GM11168 (cell line): ENCODE results near the gene GASK1A.

Experiments
- in situ Hi-C: fragments of 300-500 bp; cut with MboI; formaldehyde crosslinking; loops from one replicate; pipeline ENCODE4 v1.12.0; 2022; ENCODE audit warnings: low sequenced_read_pairs; ENCODE audit not compliant: unreplicated experiment

GASK1A gene

GRCh38 chr3:43011638-43012037 lies 32.5 kb downstream of the GASK1A start:
- in situ Hi-C loops = no loop called here

DNA sequence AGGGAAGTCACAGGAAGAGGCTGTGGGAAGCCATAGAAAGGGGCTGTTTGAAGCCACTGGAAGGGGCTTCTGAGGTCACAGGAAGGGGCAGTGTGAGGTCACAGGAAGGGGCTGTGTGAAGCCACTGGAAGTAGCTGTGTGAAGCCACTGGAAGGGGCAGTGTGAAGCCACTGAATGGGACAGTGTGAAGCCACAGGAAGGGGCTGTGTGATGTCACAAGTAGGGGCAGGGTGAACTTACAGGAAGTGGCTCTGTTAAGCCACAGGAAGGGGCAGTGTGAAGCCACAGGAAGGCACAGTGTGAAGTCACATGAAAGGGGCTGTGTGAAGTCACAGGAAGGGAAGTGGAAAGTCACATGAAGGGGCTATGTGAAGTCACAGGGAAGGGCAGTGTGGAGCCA lies 33.1 kb downstream of the GASK1A start:
- in situ Hi-C loops = no loop called here

DNA sequence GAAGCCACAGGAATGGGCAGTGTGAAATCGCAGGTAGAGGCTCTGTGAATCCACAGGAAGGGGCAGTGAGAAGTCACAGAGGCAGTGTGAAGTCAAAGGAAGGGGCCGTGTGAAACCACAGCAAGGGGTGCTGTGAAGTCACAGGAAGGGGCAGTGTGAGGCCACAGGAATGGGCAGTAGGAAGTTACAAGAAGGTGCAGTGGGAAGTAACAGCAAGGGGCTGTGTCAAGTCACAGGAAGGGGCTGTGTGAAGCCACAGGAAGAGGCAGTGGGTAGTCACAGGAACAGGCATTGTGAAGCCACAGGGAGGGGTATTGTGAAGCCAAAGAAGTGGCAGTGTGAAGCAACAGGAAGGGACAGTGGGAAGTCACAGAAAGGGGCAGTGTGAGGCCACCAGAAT lies 34.1 kb downstream of the GASK1A start:
- in situ Hi-C loops = no loop called here

GRCh38 chr3:43013743-43014155 lies 34.6 kb downstream of the GASK1A start:
- in situ Hi-C loops = no loop called here

DNA sequence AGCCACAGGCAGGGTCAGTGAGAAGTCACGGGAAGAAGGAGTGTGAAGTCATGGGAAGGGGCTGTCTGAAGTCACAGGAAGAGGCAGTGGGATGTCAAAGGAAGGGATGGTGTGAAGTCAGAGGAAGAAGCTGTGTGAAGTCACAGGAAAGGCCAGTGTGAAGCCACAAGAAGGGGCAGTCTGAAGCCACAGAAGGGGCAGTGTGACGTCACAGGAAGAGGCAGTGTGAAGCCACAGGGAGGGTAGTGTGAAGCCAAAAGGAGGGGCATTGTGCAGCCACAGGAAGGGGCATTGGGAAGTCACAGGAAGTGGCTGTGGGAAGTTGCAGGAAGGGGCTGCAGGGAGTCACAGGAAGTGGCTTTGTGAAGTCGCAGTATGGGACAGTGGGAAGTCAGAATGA lies 35.1 kb downstream of the GASK1A start:
- in situ Hi-C loops = no loop called here

GRCh38 chr3:43014956-43015355 lies 35.8 kb downstream of the GASK1A start:
- in situ Hi-C loops = no loop called here

DNA sequence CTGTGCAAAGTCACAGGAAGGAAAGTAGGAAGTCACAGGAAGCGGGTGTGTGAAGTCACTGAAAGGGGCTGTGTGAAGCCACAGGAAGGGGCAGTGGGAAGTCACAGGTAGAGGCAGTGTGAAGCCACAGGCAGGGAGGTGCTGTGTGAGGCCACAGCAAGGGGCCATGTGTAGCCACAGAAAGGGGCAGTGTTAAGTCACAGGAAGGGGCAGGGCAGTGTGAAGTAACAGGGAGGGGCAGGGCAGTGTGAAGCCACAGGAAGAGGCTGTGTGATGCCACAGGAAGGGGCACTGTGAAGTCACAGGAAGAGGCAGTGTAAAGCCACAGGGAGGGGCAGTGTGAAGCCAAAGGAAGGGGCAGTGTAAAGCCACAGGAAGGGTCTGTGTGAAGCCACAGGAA lies 36.5 kb downstream of the GASK1A start:
- in situ Hi-C loops = no loop called here

GRCh38 chr3:43015991-43016865 lies 37.1 kb downstream of the GASK1A start:
- in situ Hi-C loops = no loop called here

DNA sequence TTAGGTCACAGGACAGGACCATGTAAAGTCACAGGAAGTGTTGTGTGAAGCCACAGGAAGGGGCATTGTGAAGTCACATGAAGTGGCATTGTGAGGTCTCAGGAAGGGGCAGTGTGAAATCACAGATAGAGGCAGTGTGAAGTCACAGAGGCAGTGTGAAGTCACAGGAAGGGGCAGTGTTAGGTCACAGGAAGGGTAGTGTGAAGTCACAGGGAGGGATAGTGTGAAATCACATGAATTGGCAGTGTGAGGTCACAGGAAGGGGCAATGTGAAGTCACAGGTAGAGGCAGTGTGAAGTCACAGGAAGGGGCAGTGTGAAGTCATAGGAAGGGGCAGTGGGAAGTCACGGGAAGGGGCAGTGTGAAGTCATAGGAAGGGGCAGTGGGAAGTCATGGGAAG lies 37.9 kb downstream of the GASK1A start:
- in situ Hi-C loops = no loop called here

DNA sequence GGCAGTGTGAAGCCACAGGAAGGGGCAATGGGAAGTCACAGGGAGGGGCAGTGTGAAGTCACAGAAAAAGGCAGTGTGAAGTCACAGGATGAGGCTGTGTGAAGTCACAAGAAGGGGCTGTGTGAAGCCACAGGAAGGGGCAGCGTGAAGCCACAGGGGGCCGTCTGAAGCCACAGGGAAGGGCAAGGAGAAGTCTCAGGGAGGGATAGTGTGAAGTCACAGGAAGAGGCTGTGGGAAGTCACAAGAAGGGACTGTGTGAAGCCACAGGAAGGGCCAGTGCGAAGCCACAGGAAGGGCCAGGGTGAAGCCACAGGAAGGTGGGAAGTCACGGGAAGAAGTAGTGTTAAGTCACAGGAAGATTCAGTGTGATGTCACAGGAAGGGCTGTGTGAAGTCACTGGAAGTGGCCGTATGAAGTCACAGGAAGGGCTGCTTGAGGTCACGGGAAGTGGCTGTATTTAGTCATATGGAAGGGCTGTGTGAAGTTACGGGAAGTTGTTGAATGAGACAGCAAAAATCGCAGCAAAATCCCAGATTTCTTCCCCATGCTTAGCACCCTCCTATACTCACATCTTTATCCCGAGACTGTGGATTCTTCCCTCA lies 38.6 kb downstream of the GASK1A start:
- in situ Hi-C loops = no loop called here

GRCh38 chr3:43018246-43018645 lies 39.1 kb downstream of the GASK1A start:
- in situ Hi-C loops = no loop called here

DNA sequence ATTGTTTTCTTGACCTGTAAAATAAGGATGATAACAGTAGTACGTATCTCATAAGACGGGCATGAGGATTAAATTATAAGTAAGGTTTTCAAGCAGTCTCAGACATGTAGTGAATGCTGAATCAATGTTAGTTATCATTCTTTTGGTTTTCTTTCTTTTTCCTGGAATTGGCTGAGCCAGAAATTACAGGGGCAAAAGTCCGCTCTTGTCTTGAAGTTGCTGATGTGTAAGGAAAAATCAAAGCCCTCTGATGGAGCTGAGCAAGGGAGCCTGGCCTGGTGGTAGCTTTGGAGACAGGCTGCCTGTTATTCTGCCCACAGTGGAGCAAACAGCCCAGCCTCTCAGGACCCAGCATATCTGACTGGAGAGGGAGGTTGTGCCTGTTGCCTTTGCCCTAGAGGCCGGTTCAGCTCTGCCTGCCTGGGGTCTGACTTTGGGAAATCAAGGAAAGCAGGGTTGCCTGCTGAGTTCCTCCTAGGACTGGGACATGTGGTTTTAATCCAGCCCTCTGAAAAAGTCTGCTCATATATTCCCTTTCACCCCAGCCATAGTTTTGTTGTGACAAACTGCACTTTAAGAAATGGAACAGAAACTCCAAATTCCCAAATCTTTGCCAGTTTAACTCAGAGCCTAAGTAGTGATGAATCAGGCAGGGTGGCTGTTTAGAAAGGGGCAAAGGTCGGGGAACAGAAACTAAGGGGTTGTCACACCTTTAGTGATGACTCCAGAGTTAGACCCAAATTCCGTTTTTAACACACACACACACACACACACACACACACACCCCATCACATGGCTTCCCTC lies 40.1 kb downstream of the GASK1A start:
- in situ Hi-C loops = no loop called here

DNA sequence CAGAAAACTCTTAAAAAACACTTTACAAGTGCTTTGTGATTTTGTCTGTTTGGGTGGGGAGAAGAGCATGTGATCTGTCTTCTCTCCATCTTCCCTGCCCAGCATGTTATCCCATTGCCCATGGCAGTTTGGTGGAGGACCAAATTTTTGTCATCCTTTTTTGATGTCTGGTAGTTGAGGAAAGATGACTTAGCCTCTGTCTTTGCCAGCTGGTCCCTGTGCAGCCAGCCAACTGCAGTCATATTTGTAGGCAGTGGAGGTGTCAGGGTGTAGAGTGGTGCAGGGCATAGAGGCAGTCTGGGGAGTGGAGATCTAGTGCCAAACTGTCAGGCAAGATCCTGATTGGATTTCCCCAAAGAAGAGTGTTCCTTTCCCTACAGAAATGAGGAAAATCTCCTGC lies 40.7 kb downstream of the GASK1A start:
- in situ Hi-C loops = no loop called here

- in situ Hi-C loops = no loop called here
These were observed 42.1 kb downstream of the GASK1A start for GRCh38 chr3:43021186-43021585.

GRCh38 chr3:43022121-43022520 lies 43.0 kb downstream of the GASK1A start:
- in situ Hi-C loops = no loop called here

DNA sequence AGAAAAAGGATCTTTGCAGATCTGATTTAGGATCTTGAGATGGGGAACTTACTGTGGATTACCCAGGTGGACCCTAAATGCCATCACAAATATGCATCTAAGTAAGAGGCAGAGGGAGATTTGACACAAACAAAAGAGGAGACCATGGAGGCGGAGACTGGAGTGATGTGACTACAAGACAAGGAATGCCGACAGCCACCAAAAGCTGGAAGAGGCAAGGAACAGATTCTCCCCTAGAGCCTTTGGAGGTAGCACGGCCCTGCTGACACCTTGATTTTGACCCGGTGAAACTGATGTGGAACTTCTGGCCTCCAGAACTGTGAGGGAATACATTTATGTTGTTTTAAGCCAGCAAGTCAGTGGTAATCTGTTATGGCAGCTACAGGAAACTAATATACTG lies 44.0 kb downstream of the GASK1A start:
- in situ Hi-C loops = no loop called here

DNA sequence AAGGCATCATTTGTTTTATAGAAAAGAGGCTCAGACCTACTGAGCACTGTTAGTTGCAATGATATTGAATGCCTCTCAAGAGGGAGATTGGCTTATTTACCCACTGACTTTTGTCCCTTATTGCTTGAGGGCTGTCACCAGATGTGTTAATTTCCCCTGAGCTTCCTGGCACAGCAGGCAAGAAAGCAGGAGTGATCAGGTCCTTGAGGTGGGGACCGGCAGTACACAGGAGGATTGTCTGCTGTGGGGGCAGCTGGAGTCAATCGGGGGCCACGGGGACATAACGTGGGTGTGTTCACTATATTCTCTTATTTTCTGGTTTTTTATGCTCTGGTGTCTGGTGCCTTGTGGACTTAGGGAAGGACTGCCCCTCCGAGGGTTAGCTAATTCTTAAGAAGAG lies 44.6 kb downstream of the GASK1A start:
- in situ Hi-C loops = no loop called here

DNA sequence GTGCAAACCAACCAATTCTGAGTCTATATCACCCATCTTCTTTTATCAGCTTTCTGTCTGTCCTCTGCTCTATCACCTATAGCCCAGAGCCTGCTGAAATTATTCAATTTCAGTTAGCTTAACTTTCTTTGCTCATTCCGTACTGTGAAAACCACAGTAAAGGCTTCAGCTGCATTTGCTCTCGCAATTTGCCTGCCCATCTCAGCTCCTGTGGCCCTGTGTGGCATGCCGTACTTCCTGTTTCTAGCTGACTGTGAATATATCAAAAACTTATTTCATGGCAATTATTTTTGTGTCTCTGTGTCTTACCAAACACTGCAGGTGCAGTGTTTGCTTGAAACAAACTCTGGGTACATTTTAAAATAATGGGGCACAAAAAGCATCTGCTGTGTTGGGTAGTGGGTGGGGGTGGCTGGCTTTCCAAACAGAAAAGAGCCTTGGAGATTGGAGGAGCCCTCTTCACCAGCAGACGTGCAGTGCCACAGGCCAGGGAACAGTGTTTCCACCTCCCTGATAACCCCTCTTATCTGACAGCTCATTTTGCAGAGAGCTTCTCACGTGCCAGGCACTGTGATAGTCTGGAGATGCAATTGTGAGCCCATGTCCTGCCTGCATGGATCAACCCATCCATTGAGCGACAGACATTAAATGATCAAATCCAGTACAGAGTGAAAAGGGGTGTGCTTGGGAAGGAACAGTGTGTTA lies 45.2 kb downstream of the GASK1A start:
- in situ Hi-C loops = no loop called here

- in situ Hi-C loops = no loop called here
These were observed 46.3 kb downstream of the GASK1A start for GRCh38 chr3:43025423-43025822.

GRCh38 chr3:43028001-43028400 lies 48.9 kb downstream of the GASK1A start:
- in situ Hi-C loops = no loop called here
